Body of pancreas (tissue), 4 donors: Measurements from ENCODE around the gene ACTR10. TPM values are rescaled to one million over a fixed set of nuclear protein-coding genes. Genes with fewer than 3 reads are reported as not detected.

Source experiments
- ATAC-seq: fragments of 150-250 bp; one replicate; pipeline ENCODE4 v1.9.1; 2016
- DNase-seq, 4 donors: peaks; one replicate each; pipeline ENCODE4 v3.0.0-alpha.2; 2019
- H3K27ac ChIP-seq, 4 donors: fragments of 200-600 bp; sonication (generic); 1 replicate in 3 of 4; 2 replicates in 1 of 4; pipeline versions ENCODE4 v1.5.1 to v1.6.1; 2016 to 2019; ENCODE audit warnings: mild to moderate bottlenecking in 1 of 4, mixed read lengths in 1 of 4, moderate library complexity in 1 of 4
- H3K27me3 ChIP-seq, 2 donors: fragments of 200-600 bp; sonication (generic); one replicate each; pipeline ENCODE4 v1.6.0; 2016; ENCODE audit warnings: mild to moderate bottlenecking in 1 of 2
- H3K36me3 ChIP-seq, 2 donors: fragments of 200-600 bp; sonication (generic); replicated peaks in 1 of 2; 2 replicates each; pipeline ENCODE4 v1.5.1; 2016; ENCODE audit warnings: low read depth in 2 of 2; ENCODE audit not compliant: insufficient read depth in 1 of 2
- H3K4me1 ChIP-seq: fragments of 200-600 bp; sonication (generic); one replicate; pipeline ENCODE4 v1.6.0; 2016
- H3K4me3 ChIP-seq, 2 donors: fragments of 200-600 bp; sonication (generic); 1 replicate in 1 of 2; 2 replicates in 1 of 2; pipeline ENCODE4 v1.5.1; 2016 to 2019
- H3K9me3 ChIP-seq, 3 donors: fragments of 200-600 bp; sonication (generic); 1 replicate in 2 of 3; 2 replicates in 1 of 3; pipeline ENCODE4 v1.5.1; 2016
- CTCF ChIP-seq, 7 experiments: fragments of 450-650 bp in 4 of 7; fragments of 200-600 bp in 3 of 7; sonication (generic) in 3 of 7; IDR thresholded peaks; one replicate each; pipeline ENCODE4 v1.5.1; 2016 to 2019; ENCODE audit warnings: antibody characterized with exemption in 7 of 7
- POLR2A ChIP-seq, 3 donors: fragments of 450-650 bp; IDR thresholded peaks; one replicate each; pipeline ENCODE4 v1.6.1; 2016; ENCODE audit warnings: antibody characterized with exemption in 3 of 3, mild to moderate bottlenecking in 2 of 3
- WGBS, 2 donors: methylation state at CpG; one replicate each; pipeline ENCODE4 v1.1.5; 2017; 5-methylcytosine and 5-hydroxymethylcytosine counted together
- intact Hi-C: fragments of 100-400 bp; cut with DNase I; formaldehyde crosslinking; loops from one replicate; pipeline ENCODE4 v1.15.1; 2023
- total RNA-seq, 2 donors: library from RNA; depleted of rRNA; stranded (reverse); fragments of >200 nt; gene quantifications; one replicate each; pipeline ENCODE4 v1.1.0, GENCODE V29; 2016

The ACTR10 gene
- total RNA-seq, 2 donors from 2014 or later, result 31.9 to 74.5 TPM

DNA sequence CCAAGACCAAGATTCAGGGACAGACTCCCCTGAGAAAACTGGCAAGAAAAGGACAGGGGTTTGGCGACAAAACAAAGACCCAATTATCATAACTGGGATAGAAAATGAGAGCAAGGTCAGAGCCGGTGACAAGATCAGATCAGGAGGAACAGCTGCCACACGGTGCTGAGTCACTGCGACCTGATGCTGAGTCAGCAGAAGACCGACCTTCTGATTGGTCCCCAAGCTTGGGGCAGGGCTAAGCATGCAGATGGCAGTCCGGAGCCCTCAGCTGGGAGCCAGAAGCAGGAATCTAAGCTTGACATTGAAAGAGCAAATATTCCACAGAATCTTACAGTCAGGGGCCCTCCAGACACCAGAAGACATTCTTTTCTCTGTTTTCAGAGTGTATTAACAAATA is 28.9 kb upstream of the ACTR10 start:
- ATAC-seq (peak; percentile 97), DNase-seq (peak; percentile 77 to 87 (median 82))
- H3K36me3 ChIP-seq, result no peaks in the 10 kb centered on the region
- H3K27me3 ChIP-seq, result no peaks in the 10 kb centered on the region
- H3K9me3 ChIP-seq, result no peaks in the 10 kb centered on the region
- no peak for TF ChIP-seq POLR2A (IDR thresholded peaks at IDR 0.05)
- no peak for TF ChIP-seq CTCF (IDR thresholded peaks at IDR 0.05)
- H3K4me3 ChIP-seq, result no peak overlapping the region
- intact Hi-C loops, result no loop called here
- H3K4me1 ChIP-seq, result peaks cover 6% of the 10 kb centered on the region
- H3K27ac ChIP-seq, result no peak overlapping the region
- WGBS, 2 donors, result 4 to 8% methylated on average over 6 of the region's 6 CpGs

DNA sequence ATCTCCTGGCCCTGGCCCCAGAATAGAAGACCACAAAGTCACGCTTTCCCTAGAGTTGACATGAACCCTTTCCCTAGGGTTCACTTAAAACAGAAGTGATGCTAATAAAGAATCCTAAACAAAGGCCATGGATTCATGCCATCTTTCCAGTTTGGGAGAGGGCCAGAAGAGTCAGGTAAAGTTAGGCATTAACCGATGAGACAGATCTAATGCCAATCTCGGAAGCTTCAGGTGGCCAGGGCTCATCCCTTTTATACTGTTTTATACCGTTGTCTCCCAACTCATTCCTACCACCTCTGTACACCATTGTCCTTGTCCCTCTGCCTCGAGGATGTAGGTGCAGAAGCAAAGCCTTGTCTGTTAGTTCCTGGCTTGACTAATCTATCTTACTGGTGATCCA is 22.8 kb upstream of the ACTR10 start:
- Histone ChIP-seq H3K4me3 (no peak overlapping the region), H3K4me1 (no peaks in the 10 kb centered on the region), H3K9me3 (no peaks in the 10 kb centered on the region), H3K27ac (no peak overlapping the region), H3K36me3 (no peaks in the 10 kb centered on the region), H3K27me3 (no peaks in the 10 kb centered on the region)
- WGBS, 2 donors, result 42 to 55% methylated on average over 5 of the region's 5 CpGs
- intact Hi-C loops, result no loop called here
- ATAC-seq (no peak), DNase-seq (no peak)
- TF ChIP-seq CTCF (IDR thresholded peaks at IDR 0.05), result no peak
- no peak for TF ChIP-seq POLR2A (IDR thresholded peaks at IDR 0.05)

- 47 to 59% methylated on average over 2 of the region's 2 CpGs for WGBS, 2 donors
- intact Hi-C loops, result no loop called here
- Histone ChIP-seq H3K27me3 (no peaks in the 10 kb centered on the region), H3K4me3 (no peak overlapping the region), H3K36me3 (no peaks in the 10 kb centered on the region), H3K4me1 (no peaks in the 10 kb centered on the region), H3K9me3 (no peaks in the 10 kb centered on the region), H3K27ac (no peak overlapping the region)
- TF ChIP-seq CTCF (IDR thresholded peaks at IDR 0.05) (no peak), POLR2A (IDR thresholded peaks at IDR 0.05) (no peak)
- ATAC-seq, result no peak
- no peak for DNase-seq
Measured at GRCh38 chr14:58189176-58189575, 10.8 kb upstream of the ACTR10 start.

- Histone ChIP-seq H3K4me1 (no peaks in the 10 kb centered on the region), H3K4me3 (no peak overlapping the region), H3K9me3 (no peaks in the 10 kb centered on the region), H3K27me3 (no peaks in the 10 kb centered on the region), H3K27ac (no peak overlapping the region), H3K36me3 (no peaks in the 10 kb centered on the region)
- intact Hi-C loops, result no loop called here
- 48 to 62% methylated on average over 3 of the region's 3 CpGs for WGBS, 2 donors
- ATAC-seq (no peak), DNase-seq (no peak)
- TF ChIP-seq CTCF (IDR thresholded peaks at IDR 0.05) (no peak), POLR2A (IDR thresholded peaks at IDR 0.05) (no peak)
Measured at GRCh38 chr14:58191763-58192601, 8.0 kb upstream of the ACTR10 start.

- Histone ChIP-seq H3K27ac (no peak overlapping the region), H3K4me3 (no peak overlapping the region), H3K9me3 (no peaks in the 10 kb centered on the region), H3K36me3 (no peaks in the 10 kb centered on the region), H3K4me1 (no peaks in the 10 kb centered on the region), H3K27me3 (no peaks in the 10 kb centered on the region)
- intact Hi-C loops, result no loop called here
- DNase-seq (no peak), ATAC-seq (no peak)
- 61 to 64% methylated on average over 2 of the region's 2 CpGs for WGBS, 2 donors
- no peak for TF ChIP-seq POLR2A (IDR thresholded peaks at IDR 0.05)
- TF ChIP-seq CTCF (IDR thresholded peaks at IDR 0.05), result no peak
Measured at GRCh38 chr14:58193542-58193941, 6.4 kb upstream of the ACTR10 start.
